ENCODE measurements around the gene TSPAN12.

The TSPAN12 gene

GRCh38 chr7:120837599-120837998, 20.3 kb downstream of the TSPAN12 start:
- TF ChIP-seq CTCF (IDR thresholded peaks at IDR 0.05): no peak

GRCh38 chr7:120836556-120837115, 21.3 kb downstream of the TSPAN12 start:
- TF ChIP-seq CTCF (IDR thresholded peaks at IDR 0.05): no peak

GRCh38 chr7:120834726-120835125, 23.2 kb downstream of the TSPAN12 start:
- no peak for TF ChIP-seq CTCF (IDR thresholded peaks at IDR 0.05)

GRCh38 chr7:120833546-120833945, 24.4 kb downstream of the TSPAN12 start:
- TF ChIP-seq CTCF (IDR thresholded peaks at IDR 0.05): no peak

GRCh38 chr7:120832803-120833202, 25.1 kb downstream of the TSPAN12 start:
- TF ChIP-seq CTCF (IDR thresholded peaks at IDR 0.05): no peak

GRCh38 chr7:120831260-120831659, 26.7 kb downstream of the TSPAN12 start:
- no peak for TF ChIP-seq CTCF (IDR thresholded peaks at IDR 0.05)

- TF ChIP-seq CTCF (IDR thresholded peaks at IDR 0.05): no peak
Measured at GRCh38 chr7:120829487-120829886, 28.5 kb downstream of the TSPAN12 start.

GRCh38 chr7:120828528-120828927, 29.4 kb downstream of the TSPAN12 start:
- no peak for TF ChIP-seq CTCF (IDR thresholded peaks at IDR 0.05)
